TTC549 (cell line): ENCODE measurements around the gene KMT2C.
"Not testable (repeated sequence)": the region's sequence is repeated elsewhere in the genome, so short reads cannot be mapped to it uniquely, and the experiment has no call there.

Experiments used
- FAIRE-seq: peaks from 2 replicates; lab custom pipeline; 2012; peaks lifted over from hg19 to GRCh38; lab: Jason Lieb, UNC

KMT2C gene

GRCh38 chr7:152402384-152403250, 33.2 kb downstream of the KMT2C start:
- no peak for FAIRE-seq

GRCh38 chr7:152399344-152399743, 36.5 kb downstream of the KMT2C start:
- FAIRE-seq: no peak

GRCh38 chr7:152395112-152395511, 40.7 kb downstream of the KMT2C start:
- FAIRE-seq: no peak

GRCh38 chr7:152394214-152394613, 41.6 kb downstream of the KMT2C start:
- not testable (repeated sequence) for FAIRE-seq

GRCh38 chr7:152392254-152392653, 43.5 kb downstream of the KMT2C start:
- no peak for FAIRE-seq

- FAIRE-seq: not testable (repeated sequence)
These were observed 49.6 kb downstream of the KMT2C start for GRCh38 chr7:152386136-152386764.

- FAIRE-seq: not testable (repeated sequence)
These were observed 51.3 kb downstream of the KMT2C start for GRCh38 chr7:152384235-152385200.

- FAIRE-seq: no peak
These were observed 52.2 kb downstream of the KMT2C start for GRCh38 chr7:152383341-152384234.

- FAIRE-seq: no peak
These were observed 53.6 kb downstream of the KMT2C start for GRCh38 chr7:152382244-152382643.

- not testable (repeated sequence) for FAIRE-seq
These were observed 54.7 kb downstream of the KMT2C start for GRCh38 chr7:152380931-152381578.

GRCh38 chr7:152378497-152378896, 57.3 kb downstream of the KMT2C start:
- not testable (repeated sequence) for FAIRE-seq

- FAIRE-seq: not testable (repeated sequence)
These were observed 58.9 kb downstream of the KMT2C start for GRCh38 chr7:152376716-152377484.

GRCh38 chr7:152370297-152370696, 65.5 kb downstream of the KMT2C start:
- no peak for FAIRE-seq

GRCh38 chr7:152369518-152369917, 66.3 kb downstream of the KMT2C start:
- no peak for FAIRE-seq

GRCh38 chr7:152367170-152367569, 68.6 kb downstream of the KMT2C start:
- no peak for FAIRE-seq

- FAIRE-seq: no peak
These were observed 69.1 kb downstream of the KMT2C start for GRCh38 chr7:152366662-152367061.

GRCh38 chr7:152365982-152366603, 69.7 kb downstream of the KMT2C start:
- no peak for FAIRE-seq

- FAIRE-seq: no peak
These were observed 72.0 kb downstream of the KMT2C start for GRCh38 chr7:152363798-152364197.

GRCh38 chr7:152362128-152362926, 73.5 kb downstream of the KMT2C start:
- FAIRE-seq: no peak
